ENCODE results near the gene TBRG4.

The TBRG4 gene

GRCh38 chr7:45060295-45060694 is 51.2 kb downstream of the TBRG4 start:
- DNase-seq (ENCODE audit: low read depth in 2 of 2, low spot score in 1 of 2), result no peak

DNA sequence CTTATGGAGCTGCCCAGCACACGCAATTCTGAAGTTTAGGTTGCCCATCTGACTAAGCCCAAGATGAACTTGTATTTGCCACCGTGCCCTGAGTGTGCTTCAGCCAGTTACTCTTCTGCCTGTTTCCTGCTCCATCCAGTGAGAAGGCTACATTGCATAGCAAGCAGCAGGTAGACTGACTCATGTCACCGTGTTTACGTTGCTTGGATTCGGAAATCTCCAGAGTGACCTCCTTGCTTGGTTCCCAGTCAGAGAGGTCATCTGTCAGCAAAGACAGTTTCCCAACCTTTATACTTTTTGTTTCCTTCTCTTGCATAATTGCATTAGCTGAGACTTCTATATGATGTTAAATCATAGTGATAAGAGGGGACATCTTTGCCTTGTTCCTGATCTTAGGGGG is 53.6 kb downstream of the TBRG4 start:
- no peak for DNase-seq (ENCODE audit: low read depth in 2 of 2, low spot score in 1 of 2)

- DNase-seq (ENCODE audit: low read depth in 2 of 2, low spot score in 1 of 2), result no peak
Observed at GRCh38 chr7:45055594-45056219, 55.8 kb downstream of the TBRG4 start.

DNA sequence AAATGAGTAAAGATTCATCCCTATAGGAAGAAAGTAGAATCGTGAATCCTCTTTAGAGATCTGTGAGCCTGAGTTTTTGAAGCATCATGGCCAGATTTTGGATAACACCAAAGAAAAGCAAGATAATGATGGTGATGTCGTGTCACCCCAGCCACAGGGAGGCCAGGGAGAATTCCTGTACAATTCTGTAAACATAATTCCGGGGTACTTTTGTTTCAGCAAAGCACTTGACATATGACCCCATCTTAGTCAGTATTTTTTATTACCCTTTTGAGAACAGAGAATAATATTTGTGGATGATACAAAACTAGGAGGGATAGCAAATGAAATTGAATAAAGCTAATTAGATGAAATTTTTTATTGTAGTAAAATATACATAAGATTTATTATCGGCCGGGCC is 56.5 kb downstream of the TBRG4 start:
- no peak for DNase-seq (ENCODE audit: low read depth in 2 of 2, low spot score in 1 of 2)

- no peak for DNase-seq (ENCODE audit: low read depth in 2 of 2, low spot score in 1 of 2)
Observed at GRCh38 chr7:45054442-45054841, 57.1 kb downstream of the TBRG4 start.

GRCh38 chr7:45053941-45054340 is 57.6 kb downstream of the TBRG4 start:
- DNase-seq (ENCODE audit: low read depth in 2 of 2, low spot score in 1 of 2), result no peak

GRCh38 chr7:45053401-45053800 is 58.1 kb downstream of the TBRG4 start:
- DNase-seq (ENCODE audit: low read depth in 2 of 2, low spot score in 1 of 2), result no peak

- DNase-seq (ENCODE audit: low read depth in 2 of 2, low spot score in 1 of 2), result no peak
Observed at GRCh38 chr7:45052011-45052410, 59.5 kb downstream of the TBRG4 start.

DNA sequence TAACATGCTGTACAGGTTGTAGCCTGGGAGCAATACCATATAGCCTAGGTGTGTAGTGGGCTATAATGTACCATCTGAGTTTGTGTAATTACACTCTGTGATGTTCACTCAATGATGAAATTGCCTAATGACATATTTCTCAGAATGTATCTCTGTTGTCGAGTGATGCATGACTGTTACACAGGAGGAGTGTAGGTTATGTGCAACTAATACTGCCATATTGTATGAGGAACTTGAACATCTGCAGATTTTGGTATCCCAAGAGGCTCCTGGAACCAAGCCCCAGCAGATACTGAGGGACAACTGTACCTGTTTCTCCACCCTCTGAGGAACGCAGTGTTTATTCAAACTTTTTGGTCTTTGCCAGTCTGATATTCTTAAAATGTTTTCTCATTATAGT is 61.3 kb downstream of the TBRG4 start:
- no peak for DNase-seq (ENCODE audit: low read depth in 2 of 2, low spot score in 1 of 2)
